CD4-positive, alpha-beta T cell (primary cell): ENCODE results near the gene KCTD3. TPM values are rescaled to one million over a fixed set of nuclear protein-coding genes. Genes with fewer than 3 reads are reported as not detected.

Source experiments
- ATAC-seq: fragments of 200-7000 bp; cut with Tn5 transposase; one replicate; pipeline ENCODE4 v1.10.0; 2022; ENCODE audit warnings: mild to moderate bottlenecking; ENCODE audit not compliant: poor library complexity
- CTCF ChIA-PET: fragments of 350-600 bp; sonication (Branson Sonifier 250); formaldehyde crosslinking; loops from one replicate; lab custom pipeline; 2021; ENCODE audit warnings: antibody characterized with exemption, inconsistent platforms; lab: Charles Lee
- POLR2A ChIA-PET: fragments of 350-600 bp; sonication (Branson Sonifier 250); formaldehyde crosslinking; loops from one replicate; lab custom pipeline; 2021; ENCODE audit warnings: antibody characterized with exemption, inconsistent platforms; lab: Charles Lee
- DNase-seq, 14 experiments: peaks; one replicate each; pipeline ENCODE4 v3.0.0-alpha.2; 2013 to 2020; ENCODE audit warnings: mixed read lengths in 2 of 14
- H3K27ac ChIP-seq, 2 donors: one replicate each; pipeline versions ENCODE4 v1.5.1 to v1.7.0; 2013; ENCODE audit warnings: low read length in 2 of 2, low read depth in 1 of 2, mild to moderate bottlenecking in 1 of 2
- H3K27me3 ChIP-seq, 2 experiments: 1 replicate in 1 of 2; 2 replicates in 1 of 2; pipeline versions ENCODE4 v1.6.1 to v1.7.0; 2013; ENCODE audit warnings: low read length in 2 of 2, control low read depth in 1 of 2, mild to moderate bottlenecking in 1 of 2, moderate library complexity in 1 of 2; ENCODE audit not compliant: insufficient read depth in 2 of 2, control insufficient read depth in 1 of 2
- H3K36me3 ChIP-seq: one replicate; pipeline ENCODE4 v1.6.1; 2013; ENCODE audit warnings: low read length, control low read depth; ENCODE audit not compliant: insufficient read depth
- H3K4me1 ChIP-seq: one replicate; pipeline ENCODE4 v1.6.1; 2013; ENCODE audit warnings: low read length, control low read depth; ENCODE audit not compliant: insufficient read depth
- H3K4me3 ChIP-seq: one replicate; pipeline ENCODE4 v1.5.1; 2013; ENCODE audit warnings: mild to moderate bottlenecking, low read length, moderate library complexity
- H3K9me3 ChIP-seq, 2 experiments: 1 replicate in 1 of 2; 2 replicates in 1 of 2; pipeline versions ENCODE4 v1.6.1 to v1.7.0; 2013; ENCODE audit warnings: low read length in 2 of 2, mild to moderate bottlenecking in 2 of 2, control low read depth in 1 of 2, moderate library complexity in 1 of 2; ENCODE audit not compliant: control insufficient read depth in 1 of 2, insufficient read depth in 1 of 2
- H3K27ac Mint-ChIP-seq: one replicate; pipeline ENCODE4 v1.8.0; 2020; ENCODE audit warnings: mixed read lengths
- H3K27me3 Mint-ChIP-seq: one replicate; pipeline ENCODE4 v1.8.0; 2021; ENCODE audit warnings: mixed read lengths
- H3K36me3 Mint-ChIP-seq: one replicate; pipeline ENCODE4 v1.8.0; 2021; ENCODE audit warnings: low read depth, mixed read lengths
- H3K4me1 Mint-ChIP-seq: one replicate; pipeline ENCODE4 v1.8.0; 2021; ENCODE audit warnings: low read depth, mixed read lengths
- H3K4me3 Mint-ChIP-seq: one replicate; pipeline ENCODE4 v1.8.0; 2020; ENCODE audit warnings: mild to moderate bottlenecking, mixed read lengths
- H3K9me3 Mint-ChIP-seq: one replicate; pipeline ENCODE4 v1.8.0; 2020; ENCODE audit warnings: mixed read lengths
- intact Hi-C, 2 experiments: fragments of 100-400 bp; cut with DNase I in 1 of 2; cut with micrococcal nuclease in 1 of 2; formaldehyde crosslinking; loops; one replicate each; pipeline versions ENCODE4 v1.15.1 to v1.9.0; 2023 to 2025; cut with DNase I, micrococcal nuclease
- total RNA-seq, 174 experiments: library from RNA in 2 of 174; stranded (reverse) in 2 of 174; gene quantifications; one replicate each; pipeline ENCODE4 v1.2.3 and lab custom pipeline; 2021 to 2026
- TF ChIP-seq, protein P1 (sequence below): fragments of 200-600 bp; IDR thresholded peaks from one replicate; pipeline ENCODE4 v1.8.0; 2022; ENCODE audit warnings: antibody characterized with exemption, mild to moderate bottlenecking

The KCTD3 gene
- total RNA-seq, 2 experiments from 2014 or later = 3.0 to 4.8 TPM

GRCh38 chr1:215603319-215603718, 36.2 kb downstream of the KCTD3 start:
- ChIA-PET POLR2A (no interaction called here), CTCF (no interaction called here)
- intact Hi-C loops = no loop called here
- no peaks in the 10 kb centered on the region for H3K36me3 ChIP-seq
- peaks cover 0 to 3% of the 10 kb centered on the region in 2 experiments for H3K9me3 ChIP-seq
- no peaks in the 10 kb centered on the region for H3K9me3 Mint-ChIP-seq
- H3K27me3 ChIP-seq = no peaks in the 10 kb centered on the region
- peaks cover 17% of the 10 kb centered on the region for H3K36me3 Mint-ChIP-seq
- H3K27me3 Mint-ChIP-seq = no peaks in the 10 kb centered on the region
- no peak for DNase-seq
- H3K4me3 ChIP-seq = no peak overlapping the region
- no peak overlapping the region for H3K27ac ChIP-seq
- H3K27ac Mint-ChIP-seq = no peak overlapping the region
- H3K4me1 Mint-ChIP-seq = no peaks in the 10 kb centered on the region
- H3K4me3 Mint-ChIP-seq = no peak overlapping the region
- no peaks in the 10 kb centered on the region for H3K4me1 ChIP-seq
- ATAC-seq = no peak
- TF ChIP-seq, protein P1, sequence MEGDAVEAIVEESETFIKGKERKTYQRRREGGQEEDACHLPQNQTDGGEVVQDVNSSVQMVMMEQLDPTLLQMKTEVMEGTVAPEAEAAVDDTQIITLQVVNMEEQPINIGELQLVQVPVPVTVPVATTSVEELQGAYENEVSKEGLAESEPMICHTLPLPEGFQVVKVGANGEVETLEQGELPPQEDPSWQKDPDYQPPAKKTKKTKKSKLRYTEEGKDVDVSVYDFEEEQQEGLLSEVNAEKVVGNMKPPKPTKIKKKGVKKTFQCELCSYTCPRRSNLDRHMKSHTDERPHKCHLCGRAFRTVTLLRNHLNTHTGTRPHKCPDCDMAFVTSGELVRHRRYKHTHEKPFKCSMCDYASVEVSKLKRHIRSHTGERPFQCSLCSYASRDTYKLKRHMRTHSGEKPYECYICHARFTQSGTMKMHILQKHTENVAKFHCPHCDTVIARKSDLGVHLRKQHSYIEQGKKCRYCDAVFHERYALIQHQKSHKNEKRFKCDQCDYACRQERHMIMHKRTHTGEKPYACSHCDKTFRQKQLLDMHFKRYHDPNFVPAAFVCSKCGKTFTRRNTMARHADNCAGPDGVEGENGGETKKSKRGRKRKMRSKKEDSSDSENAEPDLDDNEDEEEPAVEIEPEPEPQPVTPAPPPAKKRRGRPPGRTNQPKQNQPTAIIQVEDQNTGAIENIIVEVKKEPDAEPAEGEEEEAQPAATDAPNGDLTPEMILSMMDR = no peak

GRCh38 chr1:215605011-215605621, 38.0 kb downstream of the KCTD3 start:
- intact Hi-C loops = loop anchor here in 1 of 2 experiments (5.0 kb wide), 1 partner anchor 978 kb away; no protein-coding TSS in a partner anchor
- H3K27me3 Mint-ChIP-seq = no peaks in the 10 kb centered on the region
- ChIA-PET CTCF (no interaction called here), POLR2A (no interaction called here)
- no peaks in the 10 kb centered on the region for H3K27me3 ChIP-seq
- peaks cover 30% of the 10 kb centered on the region for H3K36me3 Mint-ChIP-seq
- H3K4me3 Mint-ChIP-seq = no peak overlapping the region
- H3K27ac Mint-ChIP-seq = no peak overlapping the region
- H3K4me1 Mint-ChIP-seq = no peaks in the 10 kb centered on the region
- TF ChIP-seq, protein P1 = no peak
- no peak overlapping the region for H3K27ac ChIP-seq
- ATAC-seq = no peak
- H3K4me3 ChIP-seq = no peak overlapping the region
- H3K9me3 ChIP-seq = peaks cover 0 to 3% of the 10 kb centered on the region in 2 experiments
- H3K4me1 ChIP-seq = no peaks in the 10 kb centered on the region
- no peaks in the 10 kb centered on the region for H3K36me3 ChIP-seq
- no peak for DNase-seq
- H3K9me3 Mint-ChIP-seq = no peaks in the 10 kb centered on the region

DNA sequence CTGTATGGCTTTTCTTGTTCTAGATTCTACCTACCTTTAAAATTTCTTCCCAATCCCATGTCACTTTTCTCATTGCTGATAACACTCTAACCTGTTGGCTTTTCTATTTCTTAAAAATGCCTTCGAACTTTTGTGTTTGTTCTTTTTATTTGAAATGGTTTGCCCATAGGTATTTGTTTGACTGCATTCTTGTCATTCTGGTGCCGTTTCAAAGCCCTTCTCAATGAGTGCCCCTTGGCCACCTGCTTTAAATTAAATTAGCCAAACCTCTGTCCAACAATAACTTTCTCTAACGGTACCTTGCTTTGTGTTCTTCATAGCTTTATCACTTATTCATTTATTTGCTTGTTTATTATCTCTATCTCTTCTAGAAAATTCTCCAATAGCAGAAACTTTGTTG, 38.9 kb downstream of the KCTD3 start:
- no peak overlapping the region for H3K4me3 Mint-ChIP-seq
- no peak overlapping the region for H3K27ac ChIP-seq
- H3K9me3 Mint-ChIP-seq = no peaks in the 10 kb centered on the region
- no peaks in the 10 kb centered on the region for H3K9me3 ChIP-seq
- no peaks in the 10 kb centered on the region for H3K27me3 Mint-ChIP-seq
- H3K36me3 Mint-ChIP-seq = peaks cover 26% of the 10 kb centered on the region
- no peaks in the 10 kb centered on the region for H3K36me3 ChIP-seq
- intact Hi-C loops = loop anchor here in 1 of 2 experiments (5.0 kb wide), 1 partner anchor 979 kb away; no protein-coding TSS in a partner anchor
- no peaks in the 10 kb centered on the region for H3K27me3 ChIP-seq
- H3K27ac Mint-ChIP-seq = no peak overlapping the region
- TF ChIP-seq, protein P1 = no peak
- no peak overlapping the region for H3K4me3 ChIP-seq
- DNase-seq (no peak), ATAC-seq (no peak)
- ChIA-PET CTCF (no interaction called here), POLR2A (interaction anchor here (0.6 kb wide), 1 partner anchor 1003 kb away, joined by 3 read pairs; no protein-coding TSS in a partner anchor)
- H3K4me1 ChIP-seq = no peaks in the 10 kb centered on the region
- H3K4me1 Mint-ChIP-seq = no peaks in the 10 kb centered on the region
